Effector memory CD4-positive, alpha-beta T cell (primary cell): ENCODE data around the gene CFAP410.
"Not testable (repeated sequence)": the region's sequence is repeated elsewhere in the genome, so short reads cannot be mapped to it uniquely, and the experiment has no call there.

ENCODE experiments used
- DNase-seq, 3 donors: peaks; one replicate each; pipeline ENCODE4 v3.0.0-alpha.2; 2020
- H3K27ac ChIP-seq: 2 replicates; pipeline ENCODE4 v1.7.0; 2013; ENCODE audit warnings: mild to moderate bottlenecking, low read length, moderate library complexity; ENCODE audit not compliant: insufficient read depth, poor library complexity, severe bottlenecking
- H3K27me3 ChIP-seq: replicated peaks from 2 replicates; pipeline ENCODE4 v1.7.0; 2013; ENCODE audit warnings: mild to moderate bottlenecking, low read length; ENCODE audit not compliant: insufficient read depth, control insufficient read depth, poor library complexity, severe bottlenecking
- H3K36me3 ChIP-seq: 2 replicates; pipeline ENCODE4 v1.7.0; 2013; ENCODE audit warnings: mild to moderate bottlenecking, low read length, moderate library complexity; ENCODE audit not compliant: control insufficient read depth, insufficient read depth
- H3K4me1 ChIP-seq: 2 replicates; pipeline ENCODE4 v1.7.0; 2013; ENCODE audit warnings: low read length, mild to moderate bottlenecking; ENCODE audit not compliant: control insufficient read depth, insufficient read depth, poor library complexity, severe bottlenecking
- H3K4me3 ChIP-seq: 2 replicates; pipeline ENCODE4 v1.7.0; 2013; ENCODE audit warnings: low read length, low read depth, mild to moderate bottlenecking; ENCODE audit not compliant: insufficient read depth, poor library complexity, severe bottlenecking
- H3K9me3 ChIP-seq: 2 replicates; pipeline ENCODE4 v1.7.0; 2013; ENCODE audit warnings: mild to moderate bottlenecking, low read length, moderate library complexity; ENCODE audit not compliant: control insufficient read depth

CFAP410 gene

GRCh38 chr21:44350773-44351481 lies 11.7 kb upstream of the CFAP410 start:
- H3K36me3 ChIP-seq, result no peaks in the 10 kb centered on the region
- no peak overlapping the region for H3K27ac ChIP-seq
- H3K9me3 ChIP-seq, result no peaks in the 10 kb centered on the region
- no peak overlapping the region for H3K4me3 ChIP-seq
- no peak for DNase-seq
- peaks cover 23% of the 10 kb centered on the region for H3K4me1 ChIP-seq
- peaks cover 13% of the 10 kb centered on the region for H3K27me3 ChIP-seq

DNA sequence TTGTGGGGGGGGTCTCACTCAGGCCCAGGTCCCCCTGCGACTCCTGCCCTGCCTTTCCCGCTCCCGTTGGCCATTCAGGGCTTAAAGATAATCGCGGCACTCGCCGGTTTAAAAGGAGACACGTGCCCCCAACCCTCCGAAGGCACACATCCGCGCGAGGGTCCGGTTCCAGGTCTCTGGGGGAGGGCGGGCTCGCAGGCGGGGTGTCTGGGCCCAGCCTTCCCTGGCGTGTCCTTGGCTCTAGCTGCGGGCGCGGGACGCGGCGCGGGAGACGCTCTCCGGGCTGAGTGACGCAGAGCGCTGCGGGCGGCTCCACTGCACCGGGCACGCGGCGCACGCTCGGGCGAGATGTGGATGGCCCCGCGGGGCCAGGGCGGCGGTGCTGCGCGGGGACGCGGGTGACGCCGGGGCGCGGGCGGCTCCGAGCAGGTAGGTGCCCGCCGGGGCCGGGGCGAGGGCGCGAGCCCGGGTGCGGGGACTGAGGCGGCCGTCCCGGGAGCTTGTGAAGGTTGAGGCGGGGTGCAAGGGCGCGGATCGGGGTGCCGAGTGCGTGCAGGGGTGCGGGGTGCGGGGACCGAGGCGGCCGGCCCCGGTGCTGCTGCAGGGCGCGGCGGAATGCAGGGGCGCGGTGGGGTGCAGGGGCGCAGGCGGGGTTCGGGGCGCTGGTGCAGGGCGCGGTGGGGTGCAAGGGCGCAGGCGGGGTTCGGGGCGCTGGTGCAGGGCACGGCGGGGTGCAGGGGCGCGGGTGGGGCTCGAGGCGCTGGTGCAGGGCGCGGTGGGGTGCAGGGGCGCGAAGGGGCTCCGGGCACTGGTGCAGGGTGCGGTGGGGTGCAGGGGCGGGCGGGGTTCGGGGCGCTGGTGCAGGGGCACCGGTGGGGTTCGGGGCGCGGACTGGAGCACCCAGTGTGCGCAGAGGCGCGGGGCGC lies 10.9 kb upstream of the CFAP410 start:
- DNase-seq, result no peak
- no peaks in the 10 kb centered on the region for H3K9me3 ChIP-seq
- H3K36me3 ChIP-seq, result no peaks in the 10 kb centered on the region
- no peak overlapping the region for H3K4me3 ChIP-seq
- H3K27me3 ChIP-seq, result peaks cover 13% of the 10 kb centered on the region
- peaks cover 19% of the 10 kb centered on the region for H3K4me1 ChIP-seq
- H3K27ac ChIP-seq, result no peak overlapping the region

GRCh38 chr21:44349416-44349846 lies 10.2 kb upstream of the CFAP410 start:
- no peak for DNase-seq
- peaks cover 15% of the 10 kb centered on the region for H3K4me1 ChIP-seq
- no peaks in the 10 kb centered on the region for H3K9me3 ChIP-seq
- H3K4me3 ChIP-seq, result no peak overlapping the region
- H3K36me3 ChIP-seq, result no peaks in the 10 kb centered on the region
- no peak overlapping the region for H3K27ac ChIP-seq
- peaks cover 13% of the 10 kb centered on the region for H3K27me3 ChIP-seq

DNA sequence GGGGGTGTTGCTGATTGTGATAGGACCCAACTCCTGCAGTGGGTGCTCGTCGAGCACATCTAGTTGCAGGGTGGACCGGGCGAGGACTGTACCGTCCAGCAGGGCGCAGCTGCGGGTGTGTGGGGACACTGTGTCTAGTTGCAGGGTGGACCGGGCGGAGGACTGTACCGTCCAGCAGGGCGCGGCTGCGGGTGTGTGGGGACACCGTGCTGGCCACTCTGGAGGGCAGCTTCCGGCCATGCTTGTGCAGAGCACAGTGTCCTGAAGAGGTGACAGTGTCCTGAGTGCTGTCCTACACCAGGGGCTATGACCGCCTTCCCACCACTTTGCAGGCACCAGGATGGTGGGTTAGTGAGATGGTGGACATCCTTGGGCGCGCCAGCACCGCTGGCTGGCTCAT lies 9.7 kb upstream of the CFAP410 start:
- H3K4me1 ChIP-seq, result peaks cover 13% of the 10 kb centered on the region
- H3K27ac ChIP-seq, result no peak overlapping the region
- H3K27me3 ChIP-seq, result peaks cover 13% of the 10 kb centered on the region
- no peaks in the 10 kb centered on the region for H3K36me3 ChIP-seq
- H3K4me3 ChIP-seq, result no peak overlapping the region
- no peaks in the 10 kb centered on the region for H3K9me3 ChIP-seq
- no peak for DNase-seq

GRCh38 chr21:44347911-44348451 lies 8.8 kb upstream of the CFAP410 start:
- H3K4me3 ChIP-seq, result no peak overlapping the region
- H3K27ac ChIP-seq, result no peak overlapping the region
- DNase-seq, result no peak
- no peaks in the 10 kb centered on the region for H3K9me3 ChIP-seq
- no peaks in the 10 kb centered on the region for H3K36me3 ChIP-seq
- H3K4me1 ChIP-seq, result peaks cover 4% of the 10 kb centered on the region
- peaks cover 13% of the 10 kb centered on the region for H3K27me3 ChIP-seq

DNA sequence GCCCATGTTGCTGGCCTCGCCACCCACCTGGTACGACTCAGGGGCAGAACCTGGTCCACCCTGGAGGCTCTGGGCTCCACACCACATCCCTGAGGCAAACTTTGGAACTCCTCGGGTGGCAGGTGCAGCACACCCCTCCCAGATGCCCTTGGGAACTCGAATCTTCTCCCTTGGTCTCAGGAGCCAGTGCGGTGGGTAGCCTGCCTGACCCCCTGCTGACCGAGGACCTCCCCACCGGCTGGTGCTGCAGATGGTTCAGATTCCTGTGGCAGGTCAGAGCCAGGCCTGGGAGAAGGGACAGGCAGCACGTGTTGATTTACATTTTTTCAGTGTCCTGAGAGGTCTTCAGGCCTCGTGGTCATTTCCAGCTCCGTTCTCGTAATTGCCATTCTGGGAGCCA lies 6.3 kb upstream of the CFAP410 start:
- H3K27me3 ChIP-seq, result peaks cover 2% of the 10 kb centered on the region
- no peaks in the 10 kb centered on the region for H3K4me1 ChIP-seq
- no peak overlapping the region for H3K27ac ChIP-seq
- H3K9me3 ChIP-seq, result no peaks in the 10 kb centered on the region
- no peaks in the 10 kb centered on the region for H3K36me3 ChIP-seq
- no peak overlapping the region for H3K4me3 ChIP-seq
- no peak for DNase-seq

DNA sequence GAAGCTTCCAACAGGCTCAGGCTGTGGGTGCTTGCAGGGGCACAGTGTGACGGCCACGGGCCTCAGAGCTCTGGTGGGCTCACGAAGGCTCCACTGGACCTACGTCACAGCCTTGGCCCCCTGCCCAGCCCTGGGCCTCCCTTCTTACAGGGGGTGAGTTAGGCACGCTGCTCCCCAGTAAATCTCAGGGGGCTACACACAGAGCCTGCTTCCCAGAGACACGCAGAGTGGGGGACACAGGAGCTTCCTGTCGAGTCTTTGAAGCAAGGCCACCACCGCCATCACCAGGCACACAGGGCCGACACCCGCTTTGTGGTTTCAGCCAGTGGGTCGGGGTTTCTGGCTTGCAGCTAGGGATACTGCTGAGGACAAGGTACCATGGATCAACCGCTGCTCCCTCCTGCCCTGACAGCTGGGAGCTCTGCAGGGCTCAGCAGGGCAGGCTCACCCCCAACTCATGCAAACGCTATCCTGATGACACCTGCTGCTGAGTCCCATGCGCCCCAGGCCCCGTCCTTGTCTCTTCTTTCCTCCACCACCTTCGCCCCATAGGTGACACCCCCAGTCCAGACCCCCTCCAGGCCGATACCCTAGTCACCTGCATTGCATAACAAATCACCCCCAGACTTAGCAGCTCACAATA lies 5.5 kb upstream of the CFAP410 start:
- Histone ChIP-seq H3K4me3 (no peak overlapping the region), H3K4me1 (peaks cover 7% of the 10 kb centered on the region), H3K9me3 (no peaks in the 10 kb centered on the region), H3K27me3 (no peaks in the 10 kb centered on the region), H3K36me3 (no peaks in the 10 kb centered on the region), H3K27ac (no peak overlapping the region)
- DNase-seq, result no peak

- not testable (repeated sequence) for DNase-seq, H3K27me3 ChIP-seq, H3K4me3 ChIP-seq, H3K27ac ChIP-seq, H3K4me1 ChIP-seq, H3K9me3 ChIP-seq, H3K36me3 ChIP-seq
Measured at GRCh38 chr21:44342981-44343380, 3.8 kb upstream of the CFAP410 start.

DNA sequence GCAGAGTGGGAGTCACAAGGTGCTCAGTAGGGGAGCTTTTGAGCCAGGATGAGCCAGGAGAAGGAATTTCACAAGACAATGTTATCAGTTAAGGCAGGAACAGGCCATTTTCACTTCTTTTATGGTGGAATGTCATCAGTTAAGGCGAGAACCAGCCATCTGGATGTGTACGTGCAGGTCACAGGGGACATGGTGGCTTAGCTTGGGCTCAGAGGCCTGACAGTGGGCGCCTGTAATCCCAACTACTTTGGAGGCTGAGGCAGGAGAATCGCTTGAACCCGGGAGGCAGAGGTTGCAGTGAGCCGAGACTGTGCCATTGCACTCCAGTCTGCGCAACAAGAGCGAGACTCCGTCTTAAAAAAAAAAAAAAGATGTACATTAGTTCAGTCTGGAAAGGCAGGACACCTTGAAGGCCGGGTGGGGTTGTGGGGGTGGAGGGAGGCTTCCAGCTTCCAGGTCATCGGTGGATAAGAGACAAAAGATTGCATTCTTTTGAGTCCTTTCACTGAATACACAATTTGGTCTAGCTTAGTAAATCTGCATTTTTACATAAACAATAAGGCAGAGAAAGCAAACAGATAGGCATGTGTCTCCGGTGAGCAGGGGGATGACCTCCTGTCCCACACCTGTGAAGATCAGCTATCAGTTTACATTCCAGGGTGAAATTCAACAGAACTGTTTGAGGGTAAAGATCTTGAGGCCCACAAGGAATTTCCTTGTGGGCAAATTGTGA lies 2.7 kb upstream of the CFAP410 start:
- H3K27me3 ChIP-seq, H3K4me1 ChIP-seq, H3K36me3 ChIP-seq, DNase-seq, H3K27ac ChIP-seq, H3K9me3 ChIP-seq, H3K4me3 ChIP-seq: not testable (repeated sequence)
